HG03432 (cell line): ENCODE results near the gene CHSY3.

Experiments used
- ATAC-seq: cut with Tn5 transposase; IDR thresholded peaks from one replicate; pipeline ENCODE4 v1.9.1; 2021; ENCODE audit warnings: mild to moderate bottlenecking, moderate library complexity; ENCODE audit not compliant: unreplicated experiment

The CHSY3 gene

GRCh38 chr5:129945028-129945427 lies 40.8 kb downstream of the CHSY3 start:
- no peak for ATAC-seq

GRCh38 chr5:129945774-129946270 lies 41.6 kb downstream of the CHSY3 start:
- ATAC-seq: no peak

- no peak for ATAC-seq
Observed at GRCh38 chr5:129951039-129951438, 46.8 kb downstream of the CHSY3 start.

GRCh38 chr5:129958581-129958980 lies 54.3 kb downstream of the CHSY3 start:
- ATAC-seq: no peak

GRCh38 chr5:129960831-129961230 lies 56.6 kb downstream of the CHSY3 start:
- ATAC-seq: no peak

- no peak for ATAC-seq
Observed at GRCh38 chr5:129962506-129962905, 58.2 kb downstream of the CHSY3 start.

GRCh38 chr5:129963359-129963758 lies 59.1 kb downstream of the CHSY3 start:
- no peak for ATAC-seq

GRCh38 chr5:129966071-129966470 lies 61.8 kb downstream of the CHSY3 start:
- ATAC-seq: no peak

- no peak for ATAC-seq
Observed at GRCh38 chr5:129971714-129972113, 67.4 kb downstream of the CHSY3 start.

GRCh38 chr5:129972465-129973141 lies 68.3 kb downstream of the CHSY3 start:
- ATAC-seq: no peak

- ATAC-seq: no peak
Observed at GRCh38 chr5:129973716-129974426, 69.6 kb downstream of the CHSY3 start.

- peak; percentile 83 for ATAC-seq
Observed at GRCh38 chr5:129977810-129978209, 73.5 kb downstream of the CHSY3 start.

- ATAC-seq: no peak
Observed at GRCh38 chr5:129978270-129978669, 74.0 kb downstream of the CHSY3 start.

GRCh38 chr5:129988453-129988852 lies 84.2 kb downstream of the CHSY3 start:
- no peak for ATAC-seq

GRCh38 chr5:129991780-129992179 lies 87.5 kb downstream of the CHSY3 start:
- no peak for ATAC-seq

GRCh38 chr5:129996896-129997295 lies 92.6 kb downstream of the CHSY3 start:
- ATAC-seq: no peak

- no peak for ATAC-seq
Observed at GRCh38 chr5:130000460-130000859, 96.2 kb downstream of the CHSY3 start.

GRCh38 chr5:130002183-130002582 lies 97.9 kb downstream of the CHSY3 start:
- no peak for ATAC-seq

- ATAC-seq: no peak
Observed at GRCh38 chr5:130002876-130003275, 98.6 kb downstream of the CHSY3 start.

- ATAC-seq: no peak
Observed at GRCh38 chr5:130011986-130012385, 107.7 kb downstream of the CHSY3 start.

- no peak for ATAC-seq
Observed at GRCh38 chr5:130017173-130017572, 112.9 kb downstream of the CHSY3 start.

GRCh38 chr5:130018641-130019040 lies 114.4 kb downstream of the CHSY3 start:
- ATAC-seq: no peak
